HepG2 (cell line): ENCODE measurements around the gene MLXIPL. TPM values are rescaled to one million over a fixed set of nuclear protein-coding genes. Genes with fewer than 3 reads are reported as not detected.

Source experiments
- EHMT2 ChIP-seq: fragments of 200-600 bp; sonication (generic); IDR thresholded peaks from 2 replicates; pipeline ENCODE4 v1.7.0; 2017; ENCODE audit warnings: antibody characterized with exemption, low read depth, low read length, borderline replicate concordance
- KDM1A ChIP-seq: IDR thresholded peaks from 2 replicates; pipeline ENCODE4 v1.6.1; 2016; ENCODE audit warnings: missing compliant biosample characterization
- NR2C2 ChIP-seq: sonication (generic); formaldehyde crosslinking; IDR thresholded peaks from 2 replicates; pipeline ENCODE4 v1.4.0; 2020; ENCODE audit warnings: missing genetic modification reagents, mild to moderate bottlenecking, moderate library complexity, borderline replicate concordance
- PATZ1 ChIP-seq: sonication (generic); formaldehyde crosslinking; IDR thresholded peaks from 2 replicates; pipeline ENCODE4 v1.4.0; 2020; ENCODE audit warnings: missing genetic modification reagents
- PPARG ChIP-seq: conservative IDR thresholded peaks from 2 replicates; pipeline ENCODE4 v1.6.1; 2016; ENCODE audit warnings: missing biosample characterization, missing genetic modification reagents
- PRPF4 ChIP-seq: fragments of 200-400 bp; formaldehyde crosslinking; IDR thresholded peaks from 2 replicates; pipeline ENCODE4 v1.6.1; 2016; ENCODE audit warnings: low read length, low read depth; ENCODE audit not compliant: poor library complexity, severe bottlenecking
- RXRA ChIP-seq: sonication (generic); formaldehyde crosslinking; IDR thresholded peaks from 2 replicates; pipeline ENCODE4 v1.5.1; 2020; ENCODE audit warnings: missing genetic modification reagents
- SALL1 ChIP-seq: sonication (generic); formaldehyde crosslinking; IDR thresholded peaks from 2 replicates; pipeline ENCODE4 v1.8.0; 2022; ENCODE audit warnings: mild to moderate bottlenecking, missing genetic modification reagents
- SP5 ChIP-seq: IDR thresholded peaks from 2 replicates; pipeline ENCODE4 v1.6.1; 2016; ENCODE audit warnings: low read depth, borderline replicate concordance
- SRY ChIP-seq: sonication (generic); formaldehyde crosslinking; IDR thresholded peaks from 2 replicates; pipeline ENCODE4 v1.8.0; 2022; ENCODE audit warnings: mild to moderate bottlenecking, missing genetic modification reagents
- TEAD3 ChIP-seq: optimal IDR thresholded peaks from 2 replicates; pipeline ENCODE3; 2016; ENCODE audit warnings: borderline replicate concordance
- ZMAT5 ChIP-seq: sonication (generic); formaldehyde crosslinking; IDR thresholded peaks from 2 replicates; pipeline ENCODE4 v1.5.0; 2020; ENCODE audit warnings: mild to moderate bottlenecking, low read depth, missing genetic modification reagents, borderline replicate concordance
- ZNF18 ChIP-seq: sonication (generic); formaldehyde crosslinking; IDR thresholded peaks from 2 replicates; pipeline ENCODE4 v1.8.0; 2022; ENCODE audit warnings: mild to moderate bottlenecking, missing genetic modification reagents; ENCODE audit not compliant: insufficient replicate concordance
- ZNF329 ChIP-seq: sonication (generic); formaldehyde crosslinking; IDR thresholded peaks from 2 replicates; pipeline ENCODE4 v1.9.0; 2021; ENCODE audit warnings: low read depth, mild to moderate bottlenecking, missing genetic modification reagents
- ZNF432 ChIP-seq: sonication (generic); formaldehyde crosslinking; IDR thresholded peaks from 2 replicates; pipeline ENCODE4 v1.5.0; 2020; ENCODE audit warnings: missing genetic modification reagents, mild to moderate bottlenecking, borderline replicate concordance
- ZNF615 ChIP-seq: sonication (generic); formaldehyde crosslinking; IDR thresholded peaks from 2 replicates; pipeline ENCODE4 v1.5.0; 2020; ENCODE audit warnings: mild to moderate bottlenecking, missing genetic modification reagents, borderline replicate concordance
- ZNF629 ChIP-seq: sonication (generic); formaldehyde crosslinking; conservative IDR thresholded peaks from 2 replicates; pipeline ENCODE4 v1.5.0; 2020; ENCODE audit warnings: missing genetic modification reagents
- ZNF652 ChIP-seq: IDR thresholded peaks from 2 replicates; pipeline ENCODE4 v1.6.1; 2016; ENCODE audit warnings: low read depth, borderline replicate concordance
- ZSCAN29 ChIP-seq: sonication (generic); formaldehyde crosslinking; conservative IDR thresholded peaks from 2 replicates; pipeline ENCODE4 v1.4.0; 2020; ENCODE audit warnings: mild to moderate bottlenecking, missing genetic modification reagents
- polyA plus RNA-seq, 8 experiments: library from polyadenylated mRNA; depleted of rRNA in 3 of 8; stranded (reverse) in 7 of 8; unstranded in 1 of 8; fragments of >200 nt; fragmentation: Illumina TruSeq in 4 of 8; extraction: Trizol in 4 of 8; gene quantifications; 2 replicates each; pipeline versions ENCODE4 v1.2.1 to v1.2.3, GENCODE V29; 2011 to 2016; ENCODE audit warnings: low read depth in 4 of 8, missing spikeins in 1 of 8, mixed read lengths in 1 of 8; ENCODE audit not compliant: insufficient read depth in 1 of 8
- total RNA-seq, 5 experiments: library from RNA; depleted of rRNA; stranded (reverse); fragments of >200 nt; fragmentation: Illumina TruSeq; extraction: Trizol; gene quantifications; 2 replicates each; pipeline ENCODE4 v1.2.3, GENCODE V29; 2016; ENCODE audit warnings: low read depth in 1 of 5
- TF ChIP-seq, protein P1 (sequence below): sonication (generic); formaldehyde crosslinking; IDR thresholded peaks from 2 replicates; pipeline ENCODE4 v1.8.0; 2022; ENCODE audit warnings: missing genetic modification reagents, low read depth, mild to moderate bottlenecking, borderline replicate concordance
- TF ChIP-seq, protein P2 (sequence below): sonication (generic); formaldehyde crosslinking; conservative IDR thresholded peaks from 2 replicates; pipeline ENCODE4 v1.4.0; 2020; ENCODE audit warnings: mild to moderate bottlenecking, missing genetic modification reagents, moderate library complexity

MLXIPL gene
- total and polyA plus RNA-seq, 2 of the 13 experiments (the other 11 are each of a cell fraction or from before 2014, with no cell fraction given), result 51.6 to 60.1 TPM

- TF ChIP-seq ZNF432 (CRISPR knock-in tag) (no peak), ZNF329 (CRISPR knock-in tag) (no peak), TEAD3 (peak; percentile 72), ZSCAN29 (CRISPR knock-in tag) (0 out of 2 replicates have a peak, but pooled peaks have one; percentile 26), ZMAT5 (no peak), ZNF18 (CRISPR knock-in tag) (peak; percentile 52), PRPF4 (no peak), RXRA (CRISPR knock-in tag) (peak; percentile 68), ZNF629 (CRISPR knock-in tag) (peak; percentile 88), SALL1 (peak; percentile 48; the same call in 1 of the 2 replicates), KDM1A (peak; percentile 63; the same call in 1 of the 2 replicates), ZNF615 (no peak), PATZ1 (CRISPR knock-in tag) (no peak), SRY (no peak), NR2C2 (CRISPR knock-in tag) (no peak), PPARG (CRISPR knock-in tag) (no peak), SP5 (CRISPR knock-in tag) (no peak), EHMT2 (no peak), ZNF652 (CRISPR knock-in tag) (no peak)
- TF ChIP-seq, protein P1, sequence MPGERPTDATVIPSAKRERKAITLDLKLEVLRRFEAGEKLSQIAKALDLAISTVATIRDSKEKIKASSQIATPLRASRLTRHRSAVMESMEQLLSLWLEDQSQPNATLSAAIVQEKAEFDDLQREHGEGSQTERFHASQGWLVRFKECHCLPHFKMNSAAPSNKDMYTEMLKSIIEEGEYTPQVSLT (CRISPR knock-in tag), result no peak
- TF ChIP-seq, protein P2, sequence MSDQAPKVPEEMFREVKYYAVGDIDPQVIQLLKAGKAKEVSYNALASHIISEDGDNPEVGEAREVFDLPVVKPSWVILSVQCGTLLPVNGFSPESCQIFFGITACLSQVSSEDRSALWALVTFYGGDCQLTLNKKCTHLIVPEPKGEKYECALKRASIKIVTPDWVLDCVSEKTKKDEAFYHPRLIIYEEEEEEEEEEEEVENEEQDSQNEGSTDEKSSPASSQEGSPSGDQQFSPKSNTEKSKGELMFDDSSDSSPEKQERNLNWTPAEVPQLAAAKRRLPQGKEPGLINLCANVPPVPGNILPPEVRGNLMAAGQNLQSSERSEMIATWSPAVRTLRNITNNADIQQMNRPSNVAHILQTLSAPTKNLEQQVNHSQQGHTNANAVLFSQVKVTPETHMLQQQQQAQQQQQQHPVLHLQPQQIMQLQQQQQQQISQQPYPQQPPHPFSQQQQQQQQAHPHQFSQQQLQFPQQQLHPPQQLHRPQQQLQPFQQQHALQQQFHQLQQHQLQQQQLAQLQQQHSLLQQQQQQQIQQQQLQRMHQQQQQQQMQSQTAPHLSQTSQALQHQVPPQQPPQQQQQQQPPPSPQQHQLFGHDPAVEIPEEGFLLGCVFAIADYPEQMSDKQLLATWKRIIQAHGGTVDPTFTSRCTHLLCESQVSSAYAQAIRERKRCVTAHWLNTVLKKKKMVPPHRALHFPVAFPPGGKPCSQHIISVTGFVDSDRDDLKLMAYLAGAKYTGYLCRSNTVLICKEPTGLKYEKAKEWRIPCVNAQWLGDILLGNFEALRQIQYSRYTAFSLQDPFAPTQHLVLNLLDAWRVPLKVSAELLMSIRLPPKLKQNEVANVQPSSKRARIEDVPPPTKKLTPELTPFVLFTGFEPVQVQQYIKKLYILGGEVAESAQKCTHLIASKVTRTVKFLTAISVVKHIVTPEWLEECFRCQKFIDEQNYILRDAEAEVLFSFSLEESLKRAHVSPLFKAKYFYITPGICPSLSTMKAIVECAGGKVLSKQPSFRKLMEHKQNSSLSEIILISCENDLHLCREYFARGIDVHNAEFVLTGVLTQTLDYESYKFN (CRISPR knock-in tag), result 0 out of 2 replicates have a peak, but pooled peaks have one; percentile 25
These were observed 28.2 kb upstream of the MLXIPL start (continued) for GRCh38 chr7:73652541-73652949.
